Measurements from ENCODE around the gene PCDHGA10. TPM values are rescaled to one million over a fixed set of nuclear protein-coding genes. Genes with fewer than 3 reads are reported as not detected.
"Not testable (repeated sequence)": the region's sequence is repeated elsewhere in the genome, so short reads cannot be mapped to it uniquely, and the experiment has no call there.

PCDHGA10 gene
- polyA plus RNA-seq, 4 donors, result 3.1 to 4.7 (median 3.5) TPM

DNA sequence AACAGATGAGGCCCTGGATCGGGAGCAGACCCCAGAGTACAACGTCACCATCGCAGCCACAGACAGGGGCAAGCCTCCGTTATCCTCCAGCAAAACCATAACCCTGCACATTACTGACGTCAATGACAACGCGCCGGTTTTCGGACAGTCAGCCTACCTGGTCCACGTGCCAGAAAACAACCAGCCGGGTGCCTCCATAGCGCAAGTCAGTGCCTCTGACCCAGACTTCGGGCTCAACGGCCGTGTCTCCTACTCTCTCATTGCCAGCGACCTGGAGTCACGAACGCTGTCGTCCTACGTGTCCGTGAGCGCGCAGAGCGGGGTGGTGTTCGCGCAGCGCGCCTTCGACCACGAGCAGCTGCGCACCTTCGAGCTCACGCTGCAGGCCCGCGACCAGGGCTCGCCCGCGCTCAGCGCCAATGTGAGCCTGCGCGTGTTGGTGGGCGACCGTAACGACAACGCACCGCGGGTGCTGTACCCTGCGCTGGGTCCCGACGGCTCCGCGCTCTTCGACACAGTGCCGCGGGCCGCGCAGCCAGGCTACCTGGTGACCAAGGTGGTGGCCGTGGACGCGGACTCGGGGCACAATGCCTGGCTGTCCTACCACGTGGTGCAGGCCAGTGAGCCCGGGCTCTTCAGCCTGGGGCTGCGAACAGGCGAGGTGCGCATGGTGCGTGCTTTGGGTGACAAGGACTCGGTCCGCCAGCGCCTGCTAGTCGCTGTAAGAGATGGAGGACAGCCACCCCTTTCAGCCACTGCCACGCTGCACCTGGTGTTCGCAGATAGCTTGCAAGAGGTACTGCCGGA is 6.5 kb downstream of the PCDHGA10 start:
- DNase-seq (ENCODE audit: low read depth in 4 of 4, low spot score in 3 of 4), result no peak

DNA sequence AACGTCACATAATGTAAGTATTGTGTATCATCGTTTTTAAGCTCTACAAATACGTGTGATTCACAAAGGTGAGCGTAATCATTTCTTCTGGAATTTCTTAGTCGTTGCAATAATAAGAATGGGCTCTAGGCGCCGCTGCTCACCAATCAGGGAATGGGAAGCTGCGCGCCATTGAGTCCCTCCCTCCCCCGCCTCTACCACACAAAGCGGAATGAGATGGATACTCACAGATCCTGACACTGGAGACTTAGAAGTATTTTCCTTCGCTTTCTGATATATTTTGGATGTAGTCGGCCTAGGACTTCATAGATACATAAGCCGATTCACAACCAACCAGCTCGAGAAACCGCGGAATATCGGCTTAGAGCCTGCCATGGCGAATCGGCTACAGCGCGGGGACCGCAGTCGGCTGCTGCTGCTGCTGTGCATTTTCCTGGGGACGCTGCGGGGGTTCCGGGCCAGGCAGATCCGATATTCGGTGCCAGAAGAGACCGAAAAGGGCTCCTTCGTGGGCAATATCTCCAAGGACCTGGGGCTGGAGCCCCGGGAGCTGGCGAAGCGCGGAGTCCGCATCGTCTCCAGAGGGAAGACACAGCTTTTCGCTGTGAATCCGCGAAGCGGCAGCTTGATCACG is 8.2 kb downstream of the PCDHGA10 start, which contains the start of gene PCDHGA11:
TSS of gene PCDHGA11 (plus strand) at position 197 of the 634 bp plus-strand sequence. CDS start at position 374, 177 bp downstream.
- DNase-seq (ENCODE audit: low read depth in 4 of 4, low spot score in 3 of 4), result no peak

DNA sequence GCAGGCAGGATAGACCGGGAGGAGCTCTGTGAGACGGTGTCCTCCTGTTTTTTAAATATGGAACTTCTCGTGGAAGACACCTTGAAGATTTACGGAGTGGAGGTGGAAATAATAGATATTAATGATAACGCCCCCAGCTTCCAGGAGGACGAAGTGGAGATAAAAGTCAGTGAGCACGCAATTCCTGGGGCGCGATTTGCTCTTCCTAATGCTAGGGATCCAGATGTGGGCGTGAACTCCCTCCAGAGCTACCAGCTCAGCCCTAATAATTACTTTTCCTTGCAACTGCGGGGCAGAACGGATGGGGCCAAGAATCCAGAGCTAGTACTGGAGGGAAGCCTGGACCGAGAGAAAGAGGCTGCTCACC is 8.7 kb downstream of the PCDHGA10 start:
- no peak for DNase-seq (ENCODE audit: low read depth in 4 of 4, low spot score in 3 of 4)

DNA sequence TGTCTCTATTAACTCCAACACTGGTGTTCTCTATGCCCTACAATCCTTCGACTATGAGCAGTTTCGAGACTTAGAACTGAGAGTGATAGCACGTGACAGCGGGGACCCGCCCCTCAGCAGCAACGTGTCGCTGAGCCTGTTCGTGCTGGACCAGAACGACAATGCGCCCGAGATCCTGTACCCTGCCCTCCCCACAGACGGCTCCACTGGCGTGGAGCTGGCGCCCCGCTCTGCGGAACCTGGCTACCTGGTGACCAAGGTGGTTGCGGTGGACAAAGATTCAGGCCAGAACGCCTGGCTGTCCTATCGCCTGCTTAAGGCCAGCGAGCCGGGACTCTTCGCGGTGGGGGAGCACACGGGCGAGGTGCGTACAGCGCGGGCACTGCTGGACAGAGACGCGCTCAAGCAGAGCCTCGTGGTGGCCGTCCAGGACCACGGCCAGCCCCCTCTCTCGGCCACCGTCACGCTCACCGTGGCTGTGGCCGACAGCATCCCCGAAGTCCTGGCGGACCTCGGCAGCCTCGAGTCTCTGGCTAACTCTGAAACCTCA is 10.0 kb downstream of the PCDHGA10 start:
- DNase-seq (ENCODE audit: low read depth in 4 of 4, low spot score in 3 of 4), result no peak

DNA sequence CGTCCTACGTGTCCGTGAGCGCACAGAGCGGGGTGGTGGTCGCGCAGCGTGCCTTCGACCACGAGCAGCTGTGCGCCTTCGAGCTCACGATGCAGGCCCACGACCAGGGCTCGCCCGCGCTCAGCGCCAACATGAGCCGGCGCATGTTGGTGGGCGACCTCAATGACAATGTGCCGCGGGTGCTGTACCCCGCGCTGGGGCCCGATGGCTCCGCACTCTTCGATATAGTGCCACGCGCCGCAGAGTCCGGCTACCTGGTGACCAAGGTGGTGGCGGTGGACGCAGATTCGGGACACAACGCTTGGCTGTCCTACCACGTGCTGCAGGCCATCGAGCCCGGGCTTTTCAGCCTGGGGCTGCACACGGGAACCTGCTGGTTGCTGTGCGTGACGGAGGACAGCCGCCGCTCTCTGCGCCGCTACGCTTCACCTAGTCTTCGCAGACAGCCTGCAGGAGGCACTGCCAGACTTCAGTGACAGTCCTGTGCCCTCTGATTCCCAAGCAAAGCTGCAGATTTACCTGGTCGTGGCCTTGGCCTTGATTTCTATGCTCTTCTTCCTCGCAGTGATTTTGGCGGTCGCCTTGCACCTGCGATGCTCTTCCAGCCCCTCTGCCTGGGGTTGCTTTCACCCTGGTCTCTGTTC is 15.1 kb downstream of the PCDHGA10 start:
- no peak for DNase-seq (ENCODE audit: low read depth in 4 of 4, low spot score in 3 of 4)

DNA sequence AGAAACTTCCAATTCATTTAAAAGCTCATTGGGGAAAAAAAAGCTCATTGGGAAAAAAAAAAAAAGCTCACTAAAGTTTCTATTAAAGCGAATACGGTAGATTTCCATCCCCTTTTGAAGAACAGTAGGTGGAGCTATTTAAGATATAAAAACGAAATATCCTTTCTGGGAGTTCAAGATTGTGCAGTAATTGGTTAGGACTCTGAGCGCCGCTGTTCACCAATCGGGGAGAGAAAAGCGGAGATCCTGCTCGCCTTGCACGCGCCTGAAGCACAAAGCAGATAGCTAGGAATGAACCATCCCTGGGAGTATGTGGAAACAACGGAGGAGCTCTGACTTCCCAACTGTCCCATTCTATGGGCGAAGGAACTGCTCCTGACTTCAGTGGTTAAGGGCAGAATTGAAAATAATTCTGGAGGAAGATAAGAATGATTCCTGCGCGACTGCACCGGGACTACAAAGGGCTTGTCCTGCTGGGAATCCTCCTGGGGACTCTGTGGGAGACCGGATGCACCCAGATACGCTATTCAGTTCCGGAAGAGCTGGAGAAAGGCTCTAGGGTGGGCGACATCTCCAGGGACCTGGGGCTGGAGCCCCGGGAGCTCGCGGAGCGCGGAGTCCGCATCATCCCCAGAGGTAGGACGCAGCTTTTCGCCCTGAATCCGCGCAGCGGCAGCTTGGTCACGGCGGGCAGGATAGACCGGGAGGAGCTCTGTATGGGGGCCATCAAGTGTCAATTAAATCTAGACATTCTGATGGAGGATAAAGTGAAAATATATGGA is 17.7 kb downstream of the PCDHGA10 start, which contains the start of gene PCDHGA12:
TSS of gene PCDHGA12 (plus strand) at position 176 of the 782 bp plus-strand sequence. CDS start at position 429, 253 bp downstream.
- no peak for DNase-seq (ENCODE audit: low read depth in 4 of 4, low spot score in 3 of 4)

DNA sequence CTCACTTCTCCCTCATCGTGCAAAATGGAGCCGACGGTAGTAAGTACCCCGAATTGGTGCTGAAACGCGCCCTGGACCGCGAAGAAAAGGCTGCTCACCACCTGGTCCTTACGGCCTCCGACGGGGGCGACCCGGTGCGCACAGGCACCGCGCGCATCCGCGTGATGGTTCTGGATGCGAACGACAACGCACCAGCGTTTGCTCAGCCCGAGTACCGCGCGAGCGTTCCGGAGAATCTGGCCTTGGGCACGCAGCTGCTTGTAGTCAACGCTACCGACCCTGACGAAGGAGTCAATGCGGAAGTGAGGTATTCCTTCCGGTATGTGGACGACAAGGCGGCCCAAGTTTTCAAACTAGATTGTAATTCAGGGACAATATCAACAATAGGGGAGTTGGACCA is 18.5 kb downstream of the PCDHGA10 start:
- DNase-seq (ENCODE audit: low read depth in 4 of 4, low spot score in 3 of 4), result no peak

DNA sequence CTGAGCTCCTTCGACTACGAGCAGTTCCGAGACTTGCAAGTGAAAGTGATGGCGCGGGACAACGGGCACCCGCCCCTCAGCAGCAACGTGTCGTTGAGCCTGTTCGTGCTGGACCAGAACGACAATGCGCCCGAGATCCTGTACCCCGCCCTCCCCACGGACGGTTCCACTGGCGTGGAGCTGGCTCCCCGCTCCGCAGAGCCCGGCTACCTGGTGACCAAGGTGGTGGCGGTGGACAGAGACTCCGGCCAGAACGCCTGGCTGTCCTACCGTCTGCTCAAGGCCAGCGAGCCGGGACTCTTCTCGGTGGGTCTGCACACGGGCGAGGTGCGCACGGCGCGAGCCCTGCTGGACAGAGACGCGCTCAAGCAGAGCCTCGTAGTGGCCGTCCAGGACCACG is 19.5 kb downstream of the PCDHGA10 start:
- DNase-seq (ENCODE audit: low read depth in 4 of 4, low spot score in 3 of 4), result not testable (repeated sequence)

DNA sequence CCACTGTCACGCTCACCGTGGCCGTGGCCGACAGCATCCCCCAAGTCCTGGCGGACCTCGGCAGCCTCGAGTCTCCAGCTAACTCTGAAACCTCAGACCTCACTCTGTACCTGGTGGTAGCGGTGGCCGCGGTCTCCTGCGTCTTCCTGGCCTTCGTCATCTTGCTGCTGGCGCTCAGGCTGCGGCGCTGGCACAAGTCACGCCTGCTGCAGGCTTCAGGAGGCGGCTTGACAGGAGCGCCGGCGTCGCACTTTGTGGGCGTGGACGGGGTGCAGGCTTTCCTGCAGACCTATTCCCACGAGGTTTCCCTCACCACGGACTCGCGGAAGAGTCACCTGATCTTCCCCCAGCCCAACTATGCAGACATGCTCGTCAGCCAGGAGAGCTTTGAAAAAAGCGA is 19.9 kb downstream of the PCDHGA10 start:
- DNase-seq (ENCODE audit: low read depth in 4 of 4, low spot score in 3 of 4), result not testable (repeated sequence)

DNA sequence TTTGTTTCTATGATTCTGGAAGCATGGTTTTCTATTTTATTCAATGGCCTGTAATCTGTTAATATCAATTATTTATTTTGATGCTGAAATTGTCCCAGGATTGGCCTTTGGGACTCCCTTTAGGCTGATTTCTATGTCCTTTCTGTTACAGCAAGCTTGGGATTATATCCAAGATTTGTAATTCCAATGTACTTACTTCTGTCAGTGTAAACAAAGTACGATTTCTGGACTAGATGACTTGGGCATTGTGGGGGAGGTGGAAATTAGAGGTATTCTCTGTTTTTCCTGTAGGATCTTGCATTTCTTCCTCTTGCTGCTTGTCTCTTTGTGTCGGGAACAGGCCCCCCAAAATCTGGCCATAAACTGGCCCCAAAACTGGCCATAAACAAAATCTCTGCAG is 21.2 kb downstream of the PCDHGA10 start:
- DNase-seq (ENCODE audit: low read depth in 4 of 4, low spot score in 3 of 4), result no peak

DNA sequence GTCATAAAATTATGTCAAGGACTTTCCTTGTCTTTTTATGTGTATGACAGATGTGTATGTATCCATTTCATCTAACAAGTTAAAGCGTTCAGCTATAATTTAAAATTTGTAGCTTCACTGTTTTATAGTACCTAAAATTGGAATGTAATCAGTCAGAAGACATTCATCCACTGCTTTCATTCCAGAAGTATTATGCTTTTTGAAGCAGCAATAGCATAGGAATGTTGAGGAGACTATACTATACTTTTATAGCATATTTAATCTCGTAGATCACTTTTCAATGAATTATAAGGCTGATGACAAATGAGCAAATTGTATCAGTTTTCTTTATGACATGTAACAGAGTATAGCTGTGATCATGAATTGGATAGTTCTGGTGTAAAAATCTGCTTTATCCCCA is 24.4 kb downstream of the PCDHGA10 start:
- DNase-seq (ENCODE audit: low read depth in 4 of 4, low spot score in 3 of 4), result no peak

DNA sequence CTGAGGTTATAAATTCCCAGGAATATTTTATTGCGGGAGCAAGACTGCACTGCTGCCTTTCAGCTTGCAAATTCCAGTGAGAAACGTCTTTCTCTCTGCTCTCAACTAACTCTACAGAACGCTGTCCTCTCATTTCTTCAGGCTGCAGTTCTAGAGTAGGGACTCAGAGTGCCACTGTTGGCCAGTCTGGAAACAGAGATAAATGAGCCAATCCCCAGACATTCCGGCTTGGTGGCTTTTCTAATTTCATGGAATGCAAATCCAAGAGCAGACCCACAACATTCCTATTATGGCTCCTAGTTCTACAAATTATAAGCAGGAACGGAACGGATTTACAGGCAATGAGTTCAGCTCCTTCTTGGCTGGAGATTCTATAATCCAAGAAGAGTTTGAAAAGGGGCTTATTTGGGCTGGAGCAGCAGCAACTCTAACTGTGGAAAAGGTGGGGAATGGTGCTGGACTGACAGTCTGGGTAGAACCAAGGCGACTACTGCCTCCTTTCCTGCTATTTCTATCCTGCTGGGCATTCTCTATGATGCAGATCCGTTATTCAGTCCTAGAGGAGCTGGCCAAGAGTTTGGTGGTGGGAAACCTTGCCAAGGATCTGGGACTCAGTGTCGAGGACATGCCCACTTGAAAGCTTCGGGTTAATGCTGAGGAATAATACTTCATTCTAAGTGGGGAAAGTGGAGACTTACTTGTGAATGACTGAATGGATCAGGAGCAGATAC is 26.8 kb downstream of the PCDHGA10 start:
- no peak for DNase-seq (ENCODE audit: low read depth in 4 of 4, low spot score in 3 of 4)

DNA sequence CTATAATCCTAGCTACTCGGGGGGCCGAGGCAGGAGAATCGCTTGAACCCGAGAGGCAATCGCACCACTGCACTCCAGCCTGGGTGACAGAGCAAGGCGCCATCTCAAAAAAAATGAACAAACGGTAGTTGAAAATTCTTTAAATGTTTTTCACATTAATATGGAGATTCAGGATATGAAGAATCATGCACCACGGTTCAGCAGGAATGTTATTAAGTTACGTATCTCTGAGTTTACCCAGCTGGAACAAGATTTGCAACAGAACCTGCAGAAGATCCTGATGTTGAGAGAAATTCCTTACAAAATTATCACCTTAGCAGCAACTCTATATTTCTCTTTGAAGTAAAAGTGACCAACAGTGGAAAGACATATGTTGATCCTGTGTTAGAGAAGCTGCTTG is 27.6 kb downstream of the PCDHGA10 start:
- DNase-seq (ENCODE audit: low read depth in 4 of 4, low spot score in 3 of 4), result no peak

DNA sequence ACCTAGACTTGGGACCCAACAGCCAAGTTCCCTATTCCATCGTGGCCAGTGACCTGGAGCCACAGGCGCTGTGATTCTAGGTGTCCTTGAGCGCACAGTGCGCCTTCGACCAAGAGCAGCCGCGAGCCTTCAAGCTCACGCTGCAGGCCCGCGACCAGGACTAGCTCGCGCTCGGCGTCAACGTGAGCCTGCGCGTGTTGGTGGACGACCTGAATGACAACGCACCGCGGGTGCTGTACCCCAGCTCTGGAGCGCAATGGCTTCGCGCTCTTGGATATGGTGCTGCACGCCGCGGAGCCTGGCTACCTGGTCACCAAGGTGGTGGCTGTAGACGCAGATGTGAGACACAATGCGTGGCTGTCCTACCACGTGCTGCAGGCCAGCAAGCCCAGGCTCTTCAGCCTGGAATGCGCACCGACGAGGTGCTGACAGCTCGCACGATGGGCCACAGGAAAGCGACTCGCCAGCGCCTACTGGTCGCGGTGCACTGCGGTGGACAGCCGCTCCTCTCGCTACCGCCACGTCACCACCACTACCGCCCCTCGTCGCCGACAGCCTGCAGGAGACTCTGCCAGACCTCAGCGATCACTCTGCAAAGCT is 28.9 kb downstream of the PCDHGA10 start:
- DNase-seq (ENCODE audit: low read depth in 4 of 4, low spot score in 3 of 4), result no peak

DNA sequence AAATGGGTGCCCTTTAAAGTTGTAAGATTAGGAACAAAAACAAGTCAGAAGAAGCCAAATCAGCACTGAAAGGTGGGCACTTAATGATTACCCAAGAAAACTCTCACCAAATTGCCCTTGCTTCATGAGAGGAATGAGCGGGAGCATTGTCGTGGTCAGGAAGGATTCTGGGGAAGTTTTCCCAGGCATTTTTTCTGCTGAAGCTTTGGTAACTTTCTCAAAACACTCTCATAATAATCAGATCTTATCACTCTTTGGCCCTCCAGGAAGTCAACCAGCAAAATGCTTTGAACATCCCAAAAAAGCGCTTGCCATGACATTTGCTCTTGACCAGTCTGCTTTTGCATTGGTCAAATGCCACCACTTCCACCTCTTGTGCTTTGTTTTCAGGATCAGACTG is 52.6 kb downstream of the PCDHGA10 start:
- DNase-seq (ENCODE audit: low read depth in 4 of 4, low spot score in 3 of 4), result no peak
